ENCODE results near the gene CCPG1. TPM values are rescaled to one million over a fixed set of nuclear protein-coding genes. Genes with fewer than 3 reads are reported as not detected.

Gene CCPG1
- polyA plus RNA-seq, 3 donors = 21.1 to 196 (median 145) TPM

- Mint-ChIP-seq H3K4me3 (peak overlapping the region in 1 of 2 donors; percentile 57), H3K27ac (peak overlapping the region in 5 of 7 donors; percentile 41 to 100 (median 70)), H3K4me1 (peaks cover 59% of the 10 kb centered on the region), H3K9me3 (peaks cover 0 to 1% (median 0%) of the 10 kb centered on the region in 7 donors), H3K27me3 (ENCODE audit: low read depth in 3 of 3) (no peaks in the 10 kb centered on the region), H3K36me3 (peaks cover 10 to 25% of the 10 kb centered on the region in 2 donors)
- peaks cover 0 to 14% of the 10 kb centered on the region in 2 donors for H3K36me3 ChIP-seq (replicated peaks in 1 of 2; ENCODE audit: control insufficient read depth in 1 of 2, insufficient read depth in 2 of 2, low read length in 2 of 2)
- intact Hi-C loops (cut with micrococcal nuclease) = loop anchor here in 1 of 2 donors (10.0 kb wide), 1 partner anchor 85 kb away; the partner anchor contains the start of genes CCPG1 and PIERCE2
- H3K27me3 ChIP-seq (ENCODE audit: control insufficient read depth in 2 of 2, insufficient read depth in 2 of 2, low read length in 2 of 2) = no peaks in the 10 kb centered on the region
- H3K27ac ChIP-seq (ENCODE audit: low read depth in 1 of 2, low read length in 2 of 2) = peak overlapping the region in 1 of 2 donors; percentile 100
- peak overlapping the region in 1 of 3 experiments; percentile 96 for H3K4me3 ChIP-seq (replicated peaks in 1 of 3; ENCODE audit: low read depth in 2 of 3, low read length in 3 of 3)
- DNase-seq = no peak
- no peak overlapping the region for H3K9ac ChIP-seq (ENCODE audit: insufficient read depth, low read length, poor library complexity, severe bottlenecking)
- H3K9me3 ChIP-seq (replicated peaks in 1 of 2; ENCODE audit: control insufficient read depth in 1 of 2, insufficient read depth in 1 of 2, low read length in 2 of 2) = no peaks in the 10 kb centered on the region
- no peaks in the 10 kb centered on the region for H4K20me1 ChIP-seq (ENCODE audit: insufficient read depth, low read length)
- TF ChIP-seq, protein P1, sequence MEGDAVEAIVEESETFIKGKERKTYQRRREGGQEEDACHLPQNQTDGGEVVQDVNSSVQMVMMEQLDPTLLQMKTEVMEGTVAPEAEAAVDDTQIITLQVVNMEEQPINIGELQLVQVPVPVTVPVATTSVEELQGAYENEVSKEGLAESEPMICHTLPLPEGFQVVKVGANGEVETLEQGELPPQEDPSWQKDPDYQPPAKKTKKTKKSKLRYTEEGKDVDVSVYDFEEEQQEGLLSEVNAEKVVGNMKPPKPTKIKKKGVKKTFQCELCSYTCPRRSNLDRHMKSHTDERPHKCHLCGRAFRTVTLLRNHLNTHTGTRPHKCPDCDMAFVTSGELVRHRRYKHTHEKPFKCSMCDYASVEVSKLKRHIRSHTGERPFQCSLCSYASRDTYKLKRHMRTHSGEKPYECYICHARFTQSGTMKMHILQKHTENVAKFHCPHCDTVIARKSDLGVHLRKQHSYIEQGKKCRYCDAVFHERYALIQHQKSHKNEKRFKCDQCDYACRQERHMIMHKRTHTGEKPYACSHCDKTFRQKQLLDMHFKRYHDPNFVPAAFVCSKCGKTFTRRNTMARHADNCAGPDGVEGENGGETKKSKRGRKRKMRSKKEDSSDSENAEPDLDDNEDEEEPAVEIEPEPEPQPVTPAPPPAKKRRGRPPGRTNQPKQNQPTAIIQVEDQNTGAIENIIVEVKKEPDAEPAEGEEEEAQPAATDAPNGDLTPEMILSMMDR (IDR thresholded peaks at IDR 0.05) = no peak
- H2AFZ ChIP-seq (ENCODE audit: insufficient read depth, low read depth, low read length, poor library complexity, severe bottlenecking) = peak overlapping the region; percentile 97
- H3K79me2 ChIP-seq (ENCODE audit: insufficient read depth, low read length) = peaks cover 97% of the 10 kb centered on the region
- H3K4me2 ChIP-seq (replicated peaks; ENCODE audit: extremely low read depth, low read length, poor library complexity, severe bottlenecking) = peak overlapping the region; percentile 78
- no CpG with 5 or more reads among the region's 2 CpGs for WGBS (ENCODE audit: insufficient coverage)
- H3K4me1 ChIP-seq (ENCODE audit: control insufficient read depth in 1 of 2, insufficient read depth in 2 of 2, low read length in 2 of 2) = peaks cover 44 to 75% of the 10 kb centered on the region in 2 donors
Measured at GRCh38 chr15:55320238-55320550, 88.0 kb downstream of the CCPG1 start.

GRCh38 chr15:55319537-55320237 is 88.5 kb downstream of the CCPG1 start:
- Histone ChIP-seq H3K4me1 (ENCODE audit: control insufficient read depth in 1 of 2, insufficient read depth in 2 of 2, low read length in 2 of 2) (peaks cover 44 to 75% of the 10 kb centered on the region in 2 donors), H3K27ac (ENCODE audit: low read depth in 1 of 2, low read length in 2 of 2) (peak overlapping the region; percentile 89 to 100), H3K9ac (ENCODE audit: insufficient read depth, low read length, poor library complexity, severe bottlenecking) (peak overlapping the region; percentile 97), H3K4me2 (replicated peaks; ENCODE audit: extremely low read depth, low read length, poor library complexity, severe bottlenecking) (peak overlapping the region; percentile 78), H3K27me3 (ENCODE audit: control insufficient read depth in 2 of 2, insufficient read depth in 2 of 2, low read length in 2 of 2) (no peaks in the 10 kb centered on the region), H4K20me1 (ENCODE audit: insufficient read depth, low read length) (no peaks in the 10 kb centered on the region), H3K9me3 (replicated peaks in 1 of 2; ENCODE audit: control insufficient read depth in 1 of 2, insufficient read depth in 1 of 2, low read length in 2 of 2) (no peaks in the 10 kb centered on the region), H3K4me3 (replicated peaks in 1 of 3; ENCODE audit: low read depth in 2 of 3, low read length in 3 of 3) (peak overlapping the region; percentile 64 to 96 (median 66)), H2AFZ (ENCODE audit: insufficient read depth, low read depth, low read length, poor library complexity, severe bottlenecking) (peak overlapping the region; percentile 97), H3K36me3 (replicated peaks in 1 of 2; ENCODE audit: control insufficient read depth in 1 of 2, insufficient read depth in 2 of 2, low read length in 2 of 2) (peaks cover 0 to 9% of the 10 kb centered on the region in 2 donors), H3K79me2 (ENCODE audit: insufficient read depth, low read length) (peaks cover 97% of the 10 kb centered on the region)
- Mint-ChIP-seq H3K36me3 (peaks cover 10 to 26% of the 10 kb centered on the region in 2 donors), H3K4me1 (peaks cover 64% of the 10 kb centered on the region), H3K4me3 (peak overlapping the region; percentile 91 to 98), H3K9me3 (peaks cover 0 to 1% (median 0%) of the 10 kb centered on the region in 7 donors), H3K27ac (peak overlapping the region; percentile 99 to 100 (median 100)), H3K27me3 (ENCODE audit: low read depth in 3 of 3) (no peaks in the 10 kb centered on the region)
- WGBS (ENCODE audit: insufficient coverage) = 38% methylated on average over 1 of the region's 4 CpGs
- intact Hi-C loops (cut with micrococcal nuclease) = loop anchor here (5.0 to 10.0 kb wide), 2 partner anchors 85 to 88 kb away; partner anchors contain the start of genes CCPG1 (in 2 of the 2) and PIERCE2 (in 2 of the 2)
- TF ChIP-seq, protein P1 (IDR thresholded peaks at IDR 0.05) = no peak
- DNase-seq = peak in 1 of 3 donors; percentile 14
